OCI-LY1 (cell line): ENCODE results near the gene UGCG.

ENCODE experiments used
- H2AFZ ChIP-seq: fragments of 200-600 bp; sonication (generic), shearing (Covaris generic); 2 replicates; pipeline ENCODE4 v1.6.0; 2014; ENCODE audit warnings: antibody characterized with exemption, mild to moderate bottlenecking, low read length
- H3F3A ChIP-seq: fragments of 200-600 bp; sonication (generic), shearing (Covaris generic); 2 replicates; pipeline ENCODE4 v1.6.0; 2014; ENCODE audit warnings: mild to moderate bottlenecking, antibody characterized with exemption, low read length, moderate library complexity; ENCODE audit not compliant: insufficient read depth
- H3K27ac ChIP-seq: fragments of 200-600 bp; sonication (generic); 2 replicates; pipeline ENCODE4 v1.5.1; 2014; ENCODE audit warnings: low read length, mixed run types, mild to moderate bottlenecking, low read depth; ENCODE audit not compliant: poor library complexity, severe bottlenecking
- H3K27me3 ChIP-seq: fragments of 200-600 bp; sonication (generic); 2 replicates; pipeline ENCODE4 v1.6.0; 2014; ENCODE audit warnings: antibody characterized with exemption, mild to moderate bottlenecking, low read length, moderate library complexity; ENCODE audit not compliant: insufficient read depth
- H3K36me3 ChIP-seq: fragments of 200-600 bp; sonication (generic); 2 replicates; pipeline ENCODE4 v1.6.1; 2014; ENCODE audit warnings: mild to moderate bottlenecking, antibody characterized with exemption, low read length, moderate library complexity, mixed read lengths; ENCODE audit not compliant: insufficient read depth
- H3K4me1 ChIP-seq: fragments of 200-600 bp; sonication (generic); 2 replicates; pipeline ENCODE4 v1.5.1; 2014; ENCODE audit warnings: mild to moderate bottlenecking, low read length, moderate library complexity; ENCODE audit not compliant: insufficient read depth, severe bottlenecking
- H3K4me2 ChIP-seq: fragments of 200-600 bp; sonication (generic), shearing (Covaris generic); 2 replicates; pipeline ENCODE4 v1.6.1; 2014; ENCODE audit warnings: low read length
- H3K4me3 ChIP-seq: fragments of 200-600 bp; sonication (generic); 2 replicates; pipeline ENCODE4 v1.5.1; 2014; ENCODE audit warnings: low read length, low read depth, mild to moderate bottlenecking, mixed read lengths; ENCODE audit not compliant: poor library complexity, severe bottlenecking
- H3K79me2 ChIP-seq: fragments of 200-600 bp; shearing (Covaris generic); 2 replicates; pipeline ENCODE4 v1.6.1; 2016; ENCODE audit warnings: mixed run types, low read length, mixed read lengths; ENCODE audit not compliant: insufficient read depth
- H3K9ac ChIP-seq: fragments of 200-600 bp; sonication (generic), shearing (Covaris generic); 2 replicates; pipeline ENCODE4 v1.6.1; 2014; ENCODE audit warnings: mild to moderate bottlenecking, low read length, mixed read lengths
- H3K9me2 ChIP-seq: fragments of 200-600 bp; sonication (generic), shearing (Covaris generic); 2 replicates; pipeline ENCODE4 v1.6.1; 2014; ENCODE audit warnings: low read depth, mild to moderate bottlenecking, low read length, mixed read lengths
- H3K9me3 ChIP-seq: fragments of 200-600 bp; shearing (Covaris generic); 2 replicates; pipeline ENCODE4 v1.6.1; 2014; ENCODE audit warnings: low read length, mixed read lengths
- H4K20me1 ChIP-seq: fragments of 200-600 bp; sonication (generic), shearing (Covaris generic); 2 replicates; pipeline ENCODE4 v1.6.0; 2016; ENCODE audit warnings: mild to moderate bottlenecking, low read length; ENCODE audit not compliant: insufficient read depth
- EZH2 ChIP-seq: fragments of 200-600 bp; sonication (generic), shearing (Covaris generic); IDR thresholded peaks from 2 replicates; pipeline ENCODE4 v1.8.0; 2017; ENCODE audit warnings: borderline replicate concordance, mixed run types, mild to moderate bottlenecking, antibody characterized with exemption, low read length, moderate library complexity, mixed read lengths
- TF ChIP-seq, protein P1 (sequence below): fragments of 200-600 bp; sonication (generic), shearing (Covaris generic); IDR thresholded peaks from 2 replicates; pipeline ENCODE4 v1.5.1; 2017; ENCODE audit warnings: mild to moderate bottlenecking, antibody characterized with exemption, low read length, moderate library complexity, mixed read lengths

UGCG gene

DNA sequence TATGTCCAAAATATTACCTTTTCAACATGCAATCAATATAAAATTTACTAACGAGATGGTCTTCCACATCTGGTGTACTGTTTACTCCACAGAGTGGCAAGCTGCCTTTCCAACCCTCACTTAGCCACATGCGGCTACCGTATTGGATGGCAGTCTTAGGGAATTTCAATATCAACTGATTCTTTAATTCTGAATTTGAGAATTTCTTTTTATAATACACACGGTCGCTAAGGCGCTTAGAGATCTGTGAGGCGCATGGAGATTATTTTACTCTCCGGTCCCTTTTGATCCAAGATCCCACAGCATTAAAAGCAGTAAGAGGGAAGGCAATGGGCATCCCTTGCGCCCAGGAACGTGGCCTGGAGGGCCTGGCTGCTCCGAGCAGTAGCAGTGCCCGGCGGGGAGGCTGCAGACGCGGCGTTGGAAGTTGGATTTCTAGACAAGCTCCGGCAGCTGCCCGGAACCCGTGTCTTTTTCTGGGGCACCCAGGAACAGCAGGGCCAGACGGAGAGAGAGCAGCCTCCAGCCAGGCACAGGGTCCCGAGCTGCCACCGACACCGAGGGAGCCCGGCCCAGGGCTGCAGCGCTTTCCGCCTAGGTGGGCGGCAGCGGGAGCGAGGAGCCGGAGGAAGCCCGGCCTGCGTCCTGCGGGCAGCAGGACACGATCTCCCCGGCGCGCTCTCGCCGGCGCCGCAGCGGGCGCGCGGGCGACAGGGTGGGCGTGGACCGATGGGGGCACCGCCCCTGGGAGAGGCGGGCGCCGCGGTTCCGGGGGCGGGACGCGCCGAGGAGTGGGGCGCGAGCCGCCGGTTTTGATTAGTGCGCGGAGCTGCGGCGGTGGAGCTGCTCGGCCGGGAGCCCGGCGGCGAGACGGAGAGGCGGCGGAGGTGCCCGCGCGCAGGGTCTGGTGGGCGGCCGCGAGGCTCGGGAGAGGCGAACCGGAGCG is at the start of gene UGCG:
Gene UGCG, plus strand, starts transcription at position 819 of the 946 bp plus-strand sequence. CDS start 402 bp downstream, outside the sequence.
- TF ChIP-seq, protein P1, sequence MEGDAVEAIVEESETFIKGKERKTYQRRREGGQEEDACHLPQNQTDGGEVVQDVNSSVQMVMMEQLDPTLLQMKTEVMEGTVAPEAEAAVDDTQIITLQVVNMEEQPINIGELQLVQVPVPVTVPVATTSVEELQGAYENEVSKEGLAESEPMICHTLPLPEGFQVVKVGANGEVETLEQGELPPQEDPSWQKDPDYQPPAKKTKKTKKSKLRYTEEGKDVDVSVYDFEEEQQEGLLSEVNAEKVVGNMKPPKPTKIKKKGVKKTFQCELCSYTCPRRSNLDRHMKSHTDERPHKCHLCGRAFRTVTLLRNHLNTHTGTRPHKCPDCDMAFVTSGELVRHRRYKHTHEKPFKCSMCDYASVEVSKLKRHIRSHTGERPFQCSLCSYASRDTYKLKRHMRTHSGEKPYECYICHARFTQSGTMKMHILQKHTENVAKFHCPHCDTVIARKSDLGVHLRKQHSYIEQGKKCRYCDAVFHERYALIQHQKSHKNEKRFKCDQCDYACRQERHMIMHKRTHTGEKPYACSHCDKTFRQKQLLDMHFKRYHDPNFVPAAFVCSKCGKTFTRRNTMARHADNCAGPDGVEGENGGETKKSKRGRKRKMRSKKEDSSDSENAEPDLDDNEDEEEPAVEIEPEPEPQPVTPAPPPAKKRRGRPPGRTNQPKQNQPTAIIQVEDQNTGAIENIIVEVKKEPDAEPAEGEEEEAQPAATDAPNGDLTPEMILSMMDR, result no peak
- no peak for TF ChIP-seq EZH2
- Histone ChIP-seq H3K36me3 (peaks cover 14% of the 10 kb centered on the region), H3K9me2 (no peaks in the 10 kb centered on the region), H3K9ac (peak within 1 kb of the TSS; percentile 70), H4K20me1 (no peaks in the 10 kb centered on the region), H3K4me1 (peaks cover 57% of the 10 kb centered on the region), H3K79me2 (peaks cover 39% of the 10 kb centered on the region), H3K4me3 (peak within 1 kb of the TSS; percentile 92), H3F3A (peaks cover 4% of the 10 kb centered on the region; the same call in 1 of the 2 replicates), H3K9me3 (no peaks in the 10 kb centered on the region), H2AFZ (no peak within 1 kb of the TSS), H3K4me2 (peak within 1 kb of the TSS; percentile 80), H3K27me3 (no peaks in the 10 kb centered on the region), H3K27ac (peak within 1 kb of the TSS; percentile 77)

DNA sequence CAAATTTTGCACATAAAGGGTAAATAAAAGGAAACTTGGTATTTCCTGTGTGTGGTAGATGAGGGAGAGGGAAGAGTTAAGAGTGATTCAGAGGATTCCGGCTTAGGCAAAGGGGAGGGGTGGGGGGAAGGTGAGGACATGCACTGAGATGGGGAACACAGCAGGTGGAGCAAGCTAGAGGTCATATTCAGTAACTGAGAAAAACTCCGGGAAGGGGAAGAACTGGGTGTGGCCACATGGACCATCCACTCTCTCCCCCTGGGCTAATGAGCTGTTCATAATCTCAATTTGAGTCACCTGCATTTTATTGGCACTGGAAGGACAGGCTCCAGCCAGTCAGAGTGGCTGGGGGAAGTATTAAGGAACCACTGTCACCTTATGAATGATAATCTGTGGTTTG is 45.1 kb upstream of the UGCG start:
- Histone ChIP-seq H3K27me3 (no peaks in the 10 kb centered on the region; the same call in 1 of the 2 replicates), H3K36me3 (no peaks in the 10 kb centered on the region), H4K20me1 (no peaks in the 10 kb centered on the region), H3K4me1 (no peaks in the 10 kb centered on the region), H3K4me2 (no peak overlapping the region), H2AFZ (no peak overlapping the region), H3K4me3 (no peak overlapping the region), H3K27ac (no peak overlapping the region), H3F3A (no peaks in the 10 kb centered on the region), H3K9ac (no peak overlapping the region), H3K79me2 (no peaks in the 10 kb centered on the region), H3K9me2 (no peaks in the 10 kb centered on the region), H3K9me3 (no peaks in the 10 kb centered on the region)
- TF ChIP-seq, protein P1, result no peak
- TF ChIP-seq EZH2, result no peak

DNA sequence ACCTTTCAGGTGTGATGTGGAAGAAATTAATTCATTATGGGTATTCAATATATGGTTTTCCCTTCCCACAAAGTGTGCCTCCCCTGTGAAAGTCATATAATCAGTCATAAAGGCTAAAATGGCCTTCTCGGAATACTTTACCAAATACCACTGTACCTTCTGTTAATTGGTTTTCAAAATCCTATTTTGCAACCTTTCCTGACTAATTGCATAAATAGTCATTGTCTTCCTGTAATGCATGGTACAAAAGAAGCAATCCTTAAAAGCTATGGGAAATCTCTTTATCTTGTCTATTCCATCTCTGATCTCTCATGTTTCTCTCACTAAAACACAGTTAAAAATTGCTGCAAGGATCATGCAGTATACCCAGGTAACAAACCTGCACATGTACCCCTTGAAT is 44.3 kb upstream of the UGCG start:
- H2AFZ ChIP-seq, result no peak overlapping the region
- H3F3A ChIP-seq, result no peaks in the 10 kb centered on the region
- H3K79me2 ChIP-seq, result no peaks in the 10 kb centered on the region
- no peaks in the 10 kb centered on the region for H3K4me1 ChIP-seq
- H3K4me3 ChIP-seq, result no peak overlapping the region
- H3K36me3 ChIP-seq, result no peaks in the 10 kb centered on the region
- no peak overlapping the region for H3K27ac ChIP-seq
- no peak overlapping the region for H3K9ac ChIP-seq
- TF ChIP-seq, protein P1, result no peak
- no peak for TF ChIP-seq EZH2
- no peaks in the 10 kb centered on the region for H3K9me2 ChIP-seq
- H4K20me1 ChIP-seq, result no peaks in the 10 kb centered on the region
- no peak overlapping the region for H3K4me2 ChIP-seq
- no peaks in the 10 kb centered on the region for H3K9me3 ChIP-seq
- H3K27me3 ChIP-seq, result no peaks in the 10 kb centered on the region; the same call in 1 of the 2 replicates
